HG02623 (cell line): ENCODE results near the gene DAB2.
"Not testable (repeated sequence)": the region's sequence is repeated elsewhere in the genome, so short reads cannot be mapped to it uniquely, and the experiment has no call there.

ENCODE experiments used
- ATAC-seq: cut with Tn5 transposase; IDR thresholded peaks from one replicate; pipeline ENCODE4 v1.9.1; 2021; ENCODE audit warnings: moderate library complexity; ENCODE audit not compliant: unreplicated experiment

The DAB2 gene

DNA sequence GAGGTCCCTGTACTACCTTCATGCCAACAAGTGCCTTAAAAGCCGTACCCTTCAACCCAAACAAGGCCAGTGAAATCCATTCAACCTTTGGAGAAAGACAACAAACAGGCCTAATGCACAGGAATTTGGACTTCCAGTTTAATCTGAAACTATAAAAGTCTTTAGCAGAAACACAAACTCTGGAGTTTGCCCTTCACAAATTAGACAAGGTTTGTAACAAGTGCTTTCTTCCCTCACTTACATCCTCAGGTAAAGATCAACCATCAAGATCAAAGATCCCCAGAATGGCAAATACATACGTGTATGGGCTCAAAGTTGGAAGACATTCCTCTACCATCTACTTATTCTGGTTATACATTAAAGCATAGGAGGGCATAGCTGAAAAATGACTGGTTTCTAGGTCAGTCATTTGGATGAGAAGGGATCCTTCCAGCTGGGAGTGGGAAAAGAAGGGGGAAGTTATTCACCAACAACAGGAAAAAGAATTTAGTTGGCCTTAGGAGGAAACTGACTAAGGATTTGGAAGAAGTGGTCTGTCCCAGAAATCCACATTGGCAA lies 2.0 kb downstream of the DAB2 start:
- ATAC-seq = no peak

GRCh38 chr5:39422036-39422606 lies 2.7 kb downstream of the DAB2 start:
- ATAC-seq = no peak

GRCh38 chr5:39420482-39421145 lies 4.2 kb downstream of the DAB2 start:
- no peak for ATAC-seq

DNA sequence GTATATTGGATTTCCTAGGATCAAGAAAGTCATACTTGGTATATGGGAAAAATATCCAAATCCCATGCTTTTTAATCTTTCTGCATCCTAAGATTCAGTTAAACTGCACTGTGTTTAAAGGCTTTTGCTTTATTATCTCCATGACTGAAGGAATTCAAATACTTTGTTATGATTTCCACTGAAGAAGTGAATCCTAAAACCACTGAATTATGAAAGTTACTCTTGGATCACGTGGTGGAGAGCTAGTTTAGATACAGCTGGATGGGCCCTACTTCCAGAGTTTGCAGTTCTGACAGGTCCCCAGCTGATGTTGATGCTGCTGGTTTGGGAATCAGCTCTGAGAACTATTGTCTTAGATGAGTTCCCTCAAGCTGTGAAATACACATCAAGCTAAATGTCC lies 5.0 kb downstream of the DAB2 start:
- ATAC-seq = no peak

GRCh38 chr5:39417979-39418378 lies 6.8 kb downstream of the DAB2 start:
- ATAC-seq = no peak

DNA sequence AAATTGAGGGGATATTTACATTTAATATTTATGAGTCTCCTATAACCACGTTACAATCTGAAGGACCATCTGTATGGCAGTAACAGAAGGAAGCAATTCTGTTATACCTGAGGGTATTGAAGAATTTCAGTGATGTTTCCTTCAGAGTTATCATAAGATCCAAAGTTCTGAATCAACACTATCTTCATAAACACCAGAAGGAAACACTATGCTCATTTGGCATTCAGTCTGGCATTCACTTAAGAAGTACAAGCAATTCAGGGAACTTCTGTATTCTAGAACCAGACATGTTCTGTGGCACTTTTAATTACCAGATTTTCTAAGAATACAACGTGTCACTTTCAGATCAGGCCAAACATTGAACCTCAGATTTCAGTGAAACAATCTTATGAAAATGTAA lies 9.6 kb downstream of the DAB2 start:
- ATAC-seq = no peak

- no peak for ATAC-seq
These were observed 10.4 kb downstream of the DAB2 start for GRCh38 chr5:39414426-39414825.

- ATAC-seq = no peak
These were observed 11.0 kb downstream of the DAB2 start for GRCh38 chr5:39413771-39414170.

- ATAC-seq = no peak
These were observed 11.9 kb downstream of the DAB2 start for GRCh38 chr5:39412721-39413394.

DNA sequence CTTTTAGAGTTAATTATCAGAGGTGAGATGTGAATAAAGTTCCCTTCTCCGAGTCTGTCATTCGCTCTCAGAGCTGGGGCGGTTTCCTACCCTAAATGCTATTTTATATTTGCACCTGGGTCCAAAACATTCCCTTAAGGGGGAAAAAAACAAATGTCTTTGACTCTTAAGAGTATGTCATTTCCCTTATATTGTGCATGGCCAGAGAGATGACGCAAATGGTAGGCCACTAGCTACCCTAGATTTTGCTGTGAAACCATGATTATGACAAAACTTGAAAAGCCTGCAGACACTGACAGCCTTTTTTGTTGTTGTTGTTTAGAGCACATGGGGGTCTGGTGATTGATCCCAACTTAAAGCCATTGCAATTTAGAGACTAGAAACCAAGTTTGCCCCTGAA lies 12.8 kb downstream of the DAB2 start:
- ATAC-seq = no peak

DNA sequence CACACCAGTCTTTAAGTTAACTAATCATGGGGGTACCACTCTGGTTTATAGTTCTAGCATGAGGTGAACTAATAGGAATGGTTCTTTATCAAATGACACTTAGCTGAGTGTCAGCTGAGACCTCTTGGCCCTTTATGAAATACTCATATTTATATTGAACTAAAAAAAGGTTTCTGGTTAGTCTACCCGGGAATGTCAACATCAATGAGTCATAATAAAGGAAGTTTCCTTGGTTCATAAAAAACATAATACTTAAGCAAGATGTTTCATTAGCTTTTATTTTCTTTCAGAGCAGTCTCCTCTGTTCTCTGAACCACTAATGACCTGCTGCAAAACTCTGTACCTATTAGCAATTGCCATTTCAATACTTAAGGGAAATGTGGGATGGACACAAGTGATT lies 13.7 kb downstream of the DAB2 start:
- no peak for ATAC-seq

- ATAC-seq = no peak
These were observed 15.7 kb downstream of the DAB2 start for GRCh38 chr5:39409033-39409432.

GRCh38 chr5:39405083-39405843 lies 19.5 kb downstream of the DAB2 start:
- no peak for ATAC-seq

GRCh38 chr5:39403761-39404160 lies 21.0 kb downstream of the DAB2 start:
- ATAC-seq = not testable (repeated sequence)

- not testable (repeated sequence) for ATAC-seq
These were observed 22.6 kb downstream of the DAB2 start for GRCh38 chr5:39402140-39402539.

GRCh38 chr5:39400713-39401578 lies 23.8 kb downstream of the DAB2 start:
- no peak for ATAC-seq

- no peak for ATAC-seq
These were observed 25.4 kb downstream of the DAB2 start for GRCh38 chr5:39399135-39400036.

GRCh38 chr5:39396843-39397242 lies 27.9 kb downstream of the DAB2 start:
- no peak for ATAC-seq

DNA sequence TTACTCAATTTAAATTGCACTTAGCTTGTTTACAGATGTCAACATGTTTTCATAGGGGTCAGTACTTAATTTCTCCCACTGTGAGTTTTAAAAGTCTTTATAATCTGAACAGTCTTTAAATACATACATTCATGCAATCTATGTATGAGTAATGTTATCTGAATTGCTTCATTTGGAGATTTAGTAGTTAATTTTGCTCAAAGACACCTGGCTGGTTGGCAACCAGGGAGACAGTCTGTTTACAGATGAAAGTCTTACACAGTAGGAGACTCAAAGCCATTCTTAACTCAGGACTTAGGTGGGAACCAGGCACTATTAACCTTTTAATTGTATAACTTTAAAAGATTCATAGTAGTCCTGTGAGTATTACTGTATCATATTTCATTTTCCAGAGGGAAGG lies 29.3 kb downstream of the DAB2 start:
- no peak for ATAC-seq
